ENCODE results near the gene KIRREL3. TPM values are rescaled to one million over a fixed set of nuclear protein-coding genes. Genes with fewer than 3 reads are reported as not detected.

The KIRREL3 gene
- total and polyA plus RNA-seq, 2 experiments from 2014 or later: 16.1 to 35.6 TPM

- no peaks in the 10 kb centered on the region; the same call in 1 of the 2 replicates for H4K20me1 ChIP-seq (ENCODE audit: insufficient read depth)
- in situ Hi-C loops (cut with MboI): no loop called here
- no peaks in the 10 kb centered on the region for H3F3A ChIP-seq (ENCODE audit: insufficient read depth)
- peaks cover 4% of the 10 kb centered on the region; the same call in 1 of the 2 replicates for H3K36me3 ChIP-seq (ENCODE audit: low read depth)
- 92 to 97% methylated on average over 4 of the region's 4 CpGs for WGBS, 2 experiments (ENCODE audit: low coverage in 1 of 2, low lambda C conversion rate in 2 of 2, missing lambda C conversion rate in 2 of 2)
- no peak for TF ChIP-seq EZH2 (IDR thresholded peaks at IDR 0.05; ENCODE audit: insufficient read depth, poor library complexity, severe bottlenecking)
- TF ChIP-seq EZH2phosphoT487 (IDR thresholded peaks at IDR 0.05; ENCODE audit: insufficient read depth, low read depth): no peak
- H3K9me3 ChIP-seq (ENCODE audit: low read depth): no peaks in the 10 kb centered on the region
- no peak overlapping the region for H3K4me2 ChIP-seq (ENCODE audit: unreplicated experiment)
- H3K4me1 ChIP-seq (ENCODE audit: insufficient read depth): no peaks in the 10 kb centered on the region
- H3K27me3 ChIP-seq (replicated peaks; ENCODE audit: insufficient read depth): no peaks in the 10 kb centered on the region
- no peak overlapping the region for H3K27ac ChIP-seq
- H2AFZ ChIP-seq: no peak overlapping the region
- H3K4me3 ChIP-seq: no peak overlapping the region
- no peak overlapping the region for H3K9ac ChIP-seq
- DNase-seq: no peak
- peaks cover 95% of the 10 kb centered on the region for H3K79me2 ChIP-seq (ENCODE audit: insufficient read depth)
- H3K9me2 ChIP-seq (ENCODE audit: insufficient read depth): no peaks in the 10 kb centered on the region
Observed at GRCh38 chr11:126942146-126942545, 58.4 kb downstream of the KIRREL3 start.

- Histone ChIP-seq H3K9me2 (ENCODE audit: insufficient read depth) (no peaks in the 10 kb centered on the region), H3K4me3 (no peak overlapping the region), H3K9ac (no peak overlapping the region), H2AFZ (no peak overlapping the region), H3K4me1 (ENCODE audit: insufficient read depth) (no peaks in the 10 kb centered on the region), H3K79me2 (ENCODE audit: insufficient read depth) (peaks cover 95% of the 10 kb centered on the region), H4K20me1 (ENCODE audit: insufficient read depth) (no peaks in the 10 kb centered on the region), H3K4me2 (ENCODE audit: unreplicated experiment) (no peak overlapping the region), H3K27ac (no peak overlapping the region), H3K27me3 (replicated peaks; ENCODE audit: insufficient read depth) (no peaks in the 10 kb centered on the region), H3K36me3 (ENCODE audit: low read depth) (peaks cover 4% of the 10 kb centered on the region; the same call in 1 of the 2 replicates), H3F3A (ENCODE audit: insufficient read depth) (no peaks in the 10 kb centered on the region), H3K9me3 (ENCODE audit: low read depth) (no peaks in the 10 kb centered on the region)
- 68 to 81% methylated on average over 2 of the region's 2 CpGs for WGBS, 2 experiments (ENCODE audit: low coverage in 1 of 2, low lambda C conversion rate in 2 of 2, missing lambda C conversion rate in 2 of 2)
- in situ Hi-C loops (cut with MboI): no loop called here
- DNase-seq: no peak
- TF ChIP-seq EZH2 (IDR thresholded peaks at IDR 0.05; ENCODE audit: insufficient read depth, poor library complexity, severe bottlenecking): no peak
- TF ChIP-seq EZH2phosphoT487 (IDR thresholded peaks at IDR 0.05; ENCODE audit: insufficient read depth, low read depth): no peak
Observed at GRCh38 chr11:126939552-126939951, 61.0 kb downstream of the KIRREL3 start.

DNA sequence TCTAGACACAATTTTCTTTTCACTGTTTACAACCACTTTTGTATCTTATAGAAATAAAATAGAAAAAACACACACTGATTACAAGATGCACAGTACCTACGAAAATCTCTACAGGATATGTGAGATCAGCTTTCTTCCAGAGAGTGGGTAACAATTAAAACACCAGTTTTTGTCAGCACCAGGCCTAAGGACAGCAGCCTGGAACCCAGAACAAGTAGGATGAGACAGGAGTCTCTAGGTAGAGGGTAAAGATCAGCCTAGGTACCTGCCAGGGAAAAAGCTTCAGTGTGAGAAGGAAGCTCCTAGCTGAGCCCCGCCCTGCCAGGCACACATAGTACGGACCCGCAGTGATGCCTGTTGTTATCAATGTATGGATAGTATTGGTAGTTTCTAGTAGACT, 61.9 kb downstream of the KIRREL3 start:
- TF ChIP-seq EZH2phosphoT487 (IDR thresholded peaks at IDR 0.05; ENCODE audit: insufficient read depth, low read depth) (no peak), EZH2 (IDR thresholded peaks at IDR 0.05; ENCODE audit: insufficient read depth, poor library complexity, severe bottlenecking) (no peak)
- 71 to 74% methylated on average over 4 of the region's 4 CpGs for WGBS, 2 experiments (ENCODE audit: low coverage in 1 of 2, low lambda C conversion rate in 2 of 2, missing lambda C conversion rate in 2 of 2)
- in situ Hi-C loops (cut with MboI): no loop called here
- H3K27me3 ChIP-seq (replicated peaks; ENCODE audit: insufficient read depth): no peaks in the 10 kb centered on the region
- no peaks in the 10 kb centered on the region for H3K9me3 ChIP-seq (ENCODE audit: low read depth)
- H3K9ac ChIP-seq: no peak overlapping the region
- no peak overlapping the region for H3K27ac ChIP-seq
- no peak for DNase-seq
- H3K4me1 ChIP-seq (ENCODE audit: insufficient read depth): no peaks in the 10 kb centered on the region
- peaks cover 98% of the 10 kb centered on the region for H3K79me2 ChIP-seq (ENCODE audit: insufficient read depth)
- H2AFZ ChIP-seq: no peak overlapping the region
- H3K9me2 ChIP-seq (ENCODE audit: insufficient read depth): no peaks in the 10 kb centered on the region
- peaks cover 4% of the 10 kb centered on the region; the same call in 1 of the 2 replicates for H3K36me3 ChIP-seq (ENCODE audit: low read depth)
- no peaks in the 10 kb centered on the region for H4K20me1 ChIP-seq (ENCODE audit: insufficient read depth)
- no peak overlapping the region for H3K4me3 ChIP-seq
- no peaks in the 10 kb centered on the region for H3F3A ChIP-seq (ENCODE audit: insufficient read depth)
- no peak overlapping the region for H3K4me2 ChIP-seq (ENCODE audit: unreplicated experiment)

DNA sequence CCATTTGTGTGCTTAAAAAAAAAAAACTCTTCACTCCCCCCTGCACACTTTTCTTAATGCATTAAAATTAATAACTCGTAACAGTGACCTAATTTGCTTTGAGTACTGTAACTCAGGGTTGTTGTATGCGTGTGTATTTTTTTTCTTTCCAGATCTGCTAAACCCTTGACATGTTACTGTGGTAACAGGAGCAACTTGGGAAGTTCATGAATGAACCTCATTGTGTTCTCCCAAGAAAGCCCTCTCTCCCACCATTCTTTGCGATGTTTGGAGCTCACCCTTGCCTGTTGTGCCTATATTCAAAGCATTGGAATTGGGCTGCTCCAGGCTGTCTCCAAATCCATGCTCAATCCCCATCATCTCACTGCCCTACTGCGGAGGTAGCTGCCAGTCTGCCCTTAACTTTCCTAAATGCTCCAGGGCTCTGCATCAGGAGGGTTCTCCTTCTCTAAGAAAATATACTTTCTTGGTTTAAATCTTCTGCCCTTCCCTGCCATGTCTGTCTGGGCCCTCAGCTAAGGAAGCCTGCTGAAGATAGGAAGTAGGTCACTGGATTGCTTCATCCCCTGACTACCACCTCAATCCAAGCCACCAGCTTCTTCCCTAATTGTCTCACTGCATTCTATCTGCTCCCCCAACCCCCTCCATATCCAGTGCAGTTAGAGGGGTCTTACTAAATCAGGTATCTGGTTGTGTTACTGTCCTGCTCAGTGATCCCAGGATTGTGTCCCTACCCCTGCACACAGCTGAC, 70.3 kb downstream of the KIRREL3 start:
- in situ Hi-C loops (cut with MboI): no loop called here
- peaks cover 93% of the 10 kb centered on the region for H3K79me2 ChIP-seq (ENCODE audit: insufficient read depth)
- no peaks in the 10 kb centered on the region for H4K20me1 ChIP-seq (ENCODE audit: insufficient read depth)
- H3K9me2 ChIP-seq (ENCODE audit: insufficient read depth): no peaks in the 10 kb centered on the region
- peak overlapping the region; percentile 62 for H3K9ac ChIP-seq
- H3K36me3 ChIP-seq (ENCODE audit: low read depth): no peaks in the 10 kb centered on the region
- H2AFZ ChIP-seq: peak overlapping the region; percentile 22
- DNase-seq: peak; percentile 35
- peaks cover 10% of the 10 kb centered on the region; the same call in 1 of the 2 replicates for H3F3A ChIP-seq (ENCODE audit: insufficient read depth)
- 69 to 76% methylated on average over 4 of the region's 4 CpGs for WGBS, 2 experiments (ENCODE audit: low coverage in 1 of 2, low lambda C conversion rate in 2 of 2, missing lambda C conversion rate in 2 of 2)
- TF ChIP-seq EZH2 (IDR thresholded peaks at IDR 0.05; ENCODE audit: insufficient read depth, poor library complexity, severe bottlenecking) (no peak), EZH2phosphoT487 (IDR thresholded peaks at IDR 0.05; ENCODE audit: insufficient read depth, low read depth) (no peak)
- peaks cover 47% of the 10 kb centered on the region for H3K4me1 ChIP-seq (ENCODE audit: insufficient read depth)
- H3K27ac ChIP-seq: peak overlapping the region; percentile 90
- no peak overlapping the region for H3K4me3 ChIP-seq
- H3K9me3 ChIP-seq (ENCODE audit: low read depth): no peaks in the 10 kb centered on the region
- peak overlapping the region; percentile 6 for H3K4me2 ChIP-seq (ENCODE audit: unreplicated experiment)
- no peaks in the 10 kb centered on the region for H3K27me3 ChIP-seq (replicated peaks; ENCODE audit: insufficient read depth)
